ENCODE measurements around the gene ADAMTS12.

DNA sequence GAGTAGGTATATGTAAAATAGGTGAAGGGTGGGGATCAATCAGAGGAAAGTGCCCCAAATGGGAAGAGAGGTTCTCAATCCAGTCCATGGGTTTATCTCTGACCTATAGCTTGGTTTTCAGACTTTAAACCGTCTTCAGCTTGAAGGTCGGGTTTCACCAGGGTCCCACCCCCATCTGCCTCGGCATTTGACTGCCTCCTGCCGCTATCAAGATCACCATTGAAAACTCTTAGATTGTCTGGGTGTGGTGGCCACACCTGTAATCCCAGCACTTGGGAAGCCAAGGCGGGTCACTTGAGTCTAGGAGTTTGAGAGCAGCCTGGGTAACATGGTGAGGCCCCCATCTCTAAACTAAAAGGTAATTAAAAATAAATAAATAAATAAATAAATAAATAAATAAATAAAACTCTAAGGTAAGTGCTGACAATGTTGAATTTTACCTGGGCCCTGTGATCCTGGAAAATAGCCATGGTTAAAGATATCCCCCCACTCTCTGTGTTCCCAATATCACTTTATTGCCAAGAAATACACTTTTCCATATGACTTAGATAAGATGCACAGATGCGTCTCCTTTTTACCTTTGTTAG lies 402.2 kb downstream of the ADAMTS12 start:
- no peak for TF ChIP-seq EP300 (IDR thresholded peaks at IDR 0.05; ENCODE audit: borderline replicate concordance in 1 of 2, low read depth in 1 of 2, low read length in 1 of 2)
- TF ChIP-seq, protein P1, sequence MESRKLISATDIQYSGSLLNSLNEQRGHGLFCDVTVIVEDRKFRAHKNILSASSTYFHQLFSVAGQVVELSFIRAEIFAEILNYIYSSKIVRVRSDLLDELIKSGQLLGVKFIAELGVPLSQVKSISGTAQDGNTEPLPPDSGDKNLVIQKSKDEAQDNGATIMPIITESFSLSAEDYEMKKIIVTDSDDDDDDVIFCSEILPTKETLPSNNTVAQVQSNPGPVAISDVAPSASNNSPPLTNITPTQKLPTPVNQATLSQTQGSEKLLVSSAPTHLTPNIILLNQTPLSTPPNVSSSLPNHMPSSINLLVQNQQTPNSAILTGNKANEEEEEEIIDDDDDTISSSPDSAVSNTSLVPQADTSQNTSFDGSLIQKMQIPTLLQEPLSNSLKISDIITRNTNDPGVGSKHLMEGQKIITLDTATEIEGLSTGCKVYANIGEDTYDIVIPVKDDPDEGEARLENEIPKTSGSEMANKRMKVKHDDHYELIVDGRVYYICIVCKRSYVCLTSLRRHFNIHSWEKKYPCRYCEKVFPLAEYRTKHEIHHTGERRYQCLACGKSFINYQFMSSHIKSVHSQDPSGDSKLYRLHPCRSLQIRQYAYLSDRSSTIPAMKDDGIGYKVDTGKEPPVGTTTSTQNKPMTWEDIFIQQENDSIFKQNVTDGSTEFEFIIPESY (IDR thresholded peaks at IDR 0.05; ENCODE audit: borderline replicate concordance, low read depth) = no peak
- TF ChIP-seq, protein P2, sequence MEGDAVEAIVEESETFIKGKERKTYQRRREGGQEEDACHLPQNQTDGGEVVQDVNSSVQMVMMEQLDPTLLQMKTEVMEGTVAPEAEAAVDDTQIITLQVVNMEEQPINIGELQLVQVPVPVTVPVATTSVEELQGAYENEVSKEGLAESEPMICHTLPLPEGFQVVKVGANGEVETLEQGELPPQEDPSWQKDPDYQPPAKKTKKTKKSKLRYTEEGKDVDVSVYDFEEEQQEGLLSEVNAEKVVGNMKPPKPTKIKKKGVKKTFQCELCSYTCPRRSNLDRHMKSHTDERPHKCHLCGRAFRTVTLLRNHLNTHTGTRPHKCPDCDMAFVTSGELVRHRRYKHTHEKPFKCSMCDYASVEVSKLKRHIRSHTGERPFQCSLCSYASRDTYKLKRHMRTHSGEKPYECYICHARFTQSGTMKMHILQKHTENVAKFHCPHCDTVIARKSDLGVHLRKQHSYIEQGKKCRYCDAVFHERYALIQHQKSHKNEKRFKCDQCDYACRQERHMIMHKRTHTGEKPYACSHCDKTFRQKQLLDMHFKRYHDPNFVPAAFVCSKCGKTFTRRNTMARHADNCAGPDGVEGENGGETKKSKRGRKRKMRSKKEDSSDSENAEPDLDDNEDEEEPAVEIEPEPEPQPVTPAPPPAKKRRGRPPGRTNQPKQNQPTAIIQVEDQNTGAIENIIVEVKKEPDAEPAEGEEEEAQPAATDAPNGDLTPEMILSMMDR (IDR thresholded peaks at IDR 0.05) = no peak
- no peak for TF ChIP-seq MEF2A (IDR thresholded peaks at IDR 0.05; ENCODE audit: borderline replicate concordance, low read depth)
- TF ChIP-seq, protein P3, sequence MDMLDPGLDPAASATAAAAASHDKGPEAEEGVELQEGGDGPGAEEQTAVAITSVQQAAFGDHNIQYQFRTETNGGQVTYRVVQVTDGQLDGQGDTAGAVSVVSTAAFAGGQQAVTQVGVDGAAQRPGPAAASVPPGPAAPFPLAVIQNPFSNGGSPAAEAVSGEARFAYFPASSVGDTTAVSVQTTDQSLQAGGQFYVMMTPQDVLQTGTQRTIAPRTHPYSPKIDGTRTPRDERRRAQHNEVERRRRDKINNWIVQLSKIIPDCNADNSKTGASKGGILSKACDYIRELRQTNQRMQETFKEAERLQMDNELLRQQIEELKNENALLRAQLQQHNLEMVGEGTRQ (IDR thresholded peaks at IDR 0.05; ENCODE audit: borderline replicate concordance, low read depth, low read length) = no peak
- no peak for TF ChIP-seq YY1 (IDR thresholded peaks at IDR 0.05; ENCODE audit: low read depth)
- no peak for TF ChIP-seq EZH2phosphoT487 (IDR thresholded peaks at IDR 0.05; ENCODE audit: borderline replicate concordance, low read depth)

All from SK-N-SH (cell line).